ENCODE data around the gene AOC1. TPM values are rescaled to one million over a fixed set of nuclear protein-coding genes. Genes with fewer than 3 reads are reported as not detected.

AOC1 gene
- total RNA-seq, 1 donor from 2014 or later, result not detected

DNA sequence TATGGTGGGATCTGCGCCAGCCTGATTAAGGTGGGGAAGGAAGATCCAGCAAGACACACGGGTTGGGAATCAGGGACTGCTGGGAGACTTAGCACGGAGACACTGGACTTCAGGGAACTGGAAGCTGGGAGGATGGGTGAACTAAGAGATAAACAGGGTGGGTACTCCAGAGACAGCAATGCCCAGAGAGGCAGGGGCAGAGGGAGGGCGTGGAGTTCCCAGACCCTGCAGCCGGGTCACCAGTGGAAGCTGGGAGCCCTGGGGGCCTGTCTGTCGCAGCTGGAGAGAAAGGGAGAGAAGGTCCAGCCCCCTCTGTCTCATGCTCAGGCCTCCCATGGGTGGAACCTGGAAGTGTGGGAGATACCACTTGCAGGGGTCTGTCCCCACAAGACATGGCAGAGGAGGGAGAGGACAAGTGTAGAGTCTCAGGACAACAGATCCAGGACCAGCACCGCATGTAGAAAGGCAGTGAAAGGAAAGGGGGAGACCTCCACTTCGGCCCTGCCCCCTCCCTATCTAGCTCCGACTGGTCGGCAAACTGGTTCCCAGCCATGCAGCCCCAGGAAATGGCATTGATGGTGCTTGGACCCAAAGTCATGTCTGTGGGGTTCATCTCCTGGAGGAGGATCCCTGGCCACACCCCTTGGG is 44.4 kb downstream of the AOC1 start:
- H3K27ac ChIP-seq, result no peak overlapping the region
- no peak overlapping the region for H3K4me3 ChIP-seq
- no peaks in the 10 kb centered on the region for H3K27me3 ChIP-seq
- no peak for DNase-seq (ENCODE audit: extremely low spot score in 2 of 2)
- TF ChIP-seq POLR2AphosphoS5 (IDR thresholded peaks at IDR 0.05; ENCODE audit: insufficient read depth in 1 of 2, low read depth in 1 of 2) (no peak), POLR2A (IDR thresholded peaks at IDR 0.05) (no peak)
- TF ChIP-seq, protein P1, sequence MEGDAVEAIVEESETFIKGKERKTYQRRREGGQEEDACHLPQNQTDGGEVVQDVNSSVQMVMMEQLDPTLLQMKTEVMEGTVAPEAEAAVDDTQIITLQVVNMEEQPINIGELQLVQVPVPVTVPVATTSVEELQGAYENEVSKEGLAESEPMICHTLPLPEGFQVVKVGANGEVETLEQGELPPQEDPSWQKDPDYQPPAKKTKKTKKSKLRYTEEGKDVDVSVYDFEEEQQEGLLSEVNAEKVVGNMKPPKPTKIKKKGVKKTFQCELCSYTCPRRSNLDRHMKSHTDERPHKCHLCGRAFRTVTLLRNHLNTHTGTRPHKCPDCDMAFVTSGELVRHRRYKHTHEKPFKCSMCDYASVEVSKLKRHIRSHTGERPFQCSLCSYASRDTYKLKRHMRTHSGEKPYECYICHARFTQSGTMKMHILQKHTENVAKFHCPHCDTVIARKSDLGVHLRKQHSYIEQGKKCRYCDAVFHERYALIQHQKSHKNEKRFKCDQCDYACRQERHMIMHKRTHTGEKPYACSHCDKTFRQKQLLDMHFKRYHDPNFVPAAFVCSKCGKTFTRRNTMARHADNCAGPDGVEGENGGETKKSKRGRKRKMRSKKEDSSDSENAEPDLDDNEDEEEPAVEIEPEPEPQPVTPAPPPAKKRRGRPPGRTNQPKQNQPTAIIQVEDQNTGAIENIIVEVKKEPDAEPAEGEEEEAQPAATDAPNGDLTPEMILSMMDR (IDR thresholded peaks at IDR 0.05), result no peak
- intact Hi-C loops (cut with DNase I), result loop anchor here (5.0 kb wide), 1 partner anchor 91 kb away; no protein-coding TSS in a partner anchor
- H3K4me1 ChIP-seq, result no peaks in the 10 kb centered on the region
- no peaks in the 10 kb centered on the region for H3K36me3 ChIP-seq
- H3K9me3 ChIP-seq, result peaks cover 4% of the 10 kb centered on the region

DNA sequence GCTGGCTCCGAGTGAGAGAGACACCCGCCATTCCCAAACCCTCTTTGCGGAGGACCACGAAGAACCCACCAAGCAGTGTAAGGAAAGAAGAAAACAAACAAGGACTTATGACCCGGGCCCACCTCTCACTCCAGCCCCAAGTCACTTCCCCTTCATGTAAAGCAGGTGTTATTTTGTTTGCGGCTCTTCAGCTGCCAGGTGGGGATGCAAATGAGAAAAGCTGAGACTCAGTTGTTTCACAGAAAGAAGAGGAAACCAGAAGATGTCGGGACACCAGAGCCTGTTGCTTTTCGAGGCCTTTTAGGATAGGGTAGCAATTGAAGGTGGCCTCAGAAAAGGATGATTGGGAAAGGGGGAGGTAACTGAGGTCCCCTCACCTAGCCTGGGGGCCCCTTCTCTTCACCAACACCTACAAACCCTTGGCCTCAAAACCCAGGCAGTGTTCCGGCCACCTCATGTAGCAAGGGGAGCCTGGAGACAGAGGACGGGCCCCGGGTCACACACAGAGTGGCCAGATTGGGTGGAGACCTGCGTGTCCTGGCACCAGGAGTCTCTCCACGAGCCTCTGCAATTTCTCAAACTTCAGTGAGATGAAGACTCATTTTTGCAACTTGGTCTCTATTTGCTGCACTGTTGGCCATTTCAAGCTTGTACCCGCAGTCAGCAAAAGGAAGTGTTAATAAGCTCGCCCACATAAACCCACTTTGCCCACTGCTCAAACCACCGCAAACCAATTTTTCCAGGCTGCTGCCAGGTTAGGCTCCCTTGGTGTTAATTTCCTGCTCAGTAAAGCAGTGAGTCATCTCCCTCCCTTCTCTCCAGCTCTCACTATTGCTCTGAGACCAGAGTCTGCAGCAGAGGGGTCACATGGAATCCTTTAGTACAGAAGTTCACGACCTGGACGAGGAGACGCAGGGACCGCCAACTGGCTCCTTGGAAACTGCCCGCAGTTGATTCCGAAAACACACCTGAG is 45.5 kb downstream of the AOC1 start:
- no peak overlapping the region for H3K27ac ChIP-seq
- intact Hi-C loops (cut with DNase I), result loop anchor here (5.0 kb wide), 1 partner anchor 90 kb away; no protein-coding TSS in a partner anchor

DNA sequence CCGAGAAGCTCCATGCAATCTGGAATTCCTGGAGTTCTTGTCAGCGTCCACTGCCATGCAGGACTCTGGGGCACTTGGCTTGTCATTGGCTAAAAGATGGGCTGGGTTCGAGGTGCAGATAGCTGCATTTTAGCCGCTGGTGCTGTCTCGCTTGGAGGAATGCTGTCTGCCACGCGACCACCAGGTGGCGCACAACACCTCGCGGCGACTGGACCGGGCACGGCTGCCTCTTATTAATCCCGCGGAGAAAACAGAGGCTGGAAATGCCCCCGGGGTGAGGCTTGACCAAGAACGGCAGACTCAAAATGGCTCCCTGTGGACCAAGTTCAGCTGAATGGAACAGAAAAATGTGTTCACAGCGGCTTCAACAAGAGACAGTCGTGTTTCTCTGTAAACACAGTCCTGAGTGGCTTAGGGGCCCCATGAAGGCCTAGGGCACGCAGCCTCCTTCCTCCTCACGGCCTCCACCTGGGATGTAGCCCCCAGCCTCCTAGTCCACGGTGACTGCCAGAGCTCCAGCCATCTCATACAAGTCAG is 46.2 kb downstream of the AOC1 start:
- Histone ChIP-seq H3K27me3 (no peaks in the 10 kb centered on the region), H3K4me1 (no peaks in the 10 kb centered on the region), H3K9me3 (peaks cover 3% of the 10 kb centered on the region), H3K4me3 (no peak overlapping the region), H3K27ac (no peak overlapping the region), H3K36me3 (no peaks in the 10 kb centered on the region)
- intact Hi-C loops (cut with DNase I), result loop anchor here (5.0 kb wide), 1 partner anchor 89 kb away; no protein-coding TSS in a partner anchor
- TF ChIP-seq, protein P1 (IDR thresholded peaks at IDR 0.05), result peak; percentile 86 to 98 (median 95)
- no peak for TF ChIP-seq POLR2A (IDR thresholded peaks at IDR 0.05)
- TF ChIP-seq POLR2AphosphoS5 (IDR thresholded peaks at IDR 0.05; ENCODE audit: insufficient read depth in 1 of 2, low read depth in 1 of 2), result no peak
- no peak for DNase-seq (ENCODE audit: extremely low spot score in 2 of 2)

More for the DNA sequence above, 45.5 kb downstream of the AOC1 start:
- TF ChIP-seq, protein P1 (IDR thresholded peaks at IDR 0.05), result no peak
- no peak for TF ChIP-seq POLR2A (IDR thresholded peaks at IDR 0.05)
- TF ChIP-seq POLR2AphosphoS5 (IDR thresholded peaks at IDR 0.05; ENCODE audit: insufficient read depth in 1 of 2, low read depth in 1 of 2), result no peak
- DNase-seq (ENCODE audit: extremely low spot score in 2 of 2), result no peak
- no peaks in the 10 kb centered on the region for H3K4me1 ChIP-seq
- no peaks in the 10 kb centered on the region for H3K27me3 ChIP-seq
- H3K36me3 ChIP-seq, result no peaks in the 10 kb centered on the region
- no peak overlapping the region for H3K4me3 ChIP-seq
- H3K9me3 ChIP-seq, result peaks cover 4% of the 10 kb centered on the region

DNA sequence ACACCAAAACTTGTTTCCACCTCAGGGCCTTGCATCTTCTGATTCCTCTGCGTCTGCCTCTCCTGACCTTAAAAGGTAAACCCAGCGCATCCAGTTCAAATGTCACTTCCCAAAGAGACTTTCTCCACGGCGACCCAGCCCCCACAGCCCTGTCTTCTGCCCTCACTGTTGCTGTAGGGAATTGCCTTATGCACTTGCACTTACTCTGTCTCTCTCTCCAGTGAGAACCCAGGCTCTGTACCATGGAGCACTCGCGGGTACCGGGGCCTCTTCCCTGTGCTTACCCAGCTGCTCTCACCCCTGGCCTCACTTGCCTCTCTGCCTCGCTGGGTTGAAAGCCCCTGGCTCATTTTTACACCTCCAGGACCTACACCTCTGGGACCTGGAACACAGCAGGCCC is 48.4 kb downstream of the AOC1 start:
- H3K27ac ChIP-seq, result no peak overlapping the region
- no peak for TF ChIP-seq POLR2A (IDR thresholded peaks at IDR 0.05)
- no peak for TF ChIP-seq POLR2AphosphoS5 (IDR thresholded peaks at IDR 0.05; ENCODE audit: insufficient read depth in 1 of 2, low read depth in 1 of 2)
- TF ChIP-seq, protein P1 (IDR thresholded peaks at IDR 0.05), result no peak
- no peak for DNase-seq (ENCODE audit: extremely low spot score in 2 of 2)
- no peaks in the 10 kb centered on the region for H3K36me3 ChIP-seq
- no peaks in the 10 kb centered on the region for H3K9me3 ChIP-seq
- peaks cover 8% of the 10 kb centered on the region for H3K4me1 ChIP-seq
- no peaks in the 10 kb centered on the region for H3K27me3 ChIP-seq
- H3K4me3 ChIP-seq, result no peak overlapping the region
- intact Hi-C loops (cut with DNase I), result no loop called here

Data from vagina (tissue), 2 donors.